B cell (primary cell): Measurements from ENCODE around the gene SPSB1. TPM values are rescaled to one million over a fixed set of nuclear protein-coding genes. Genes with fewer than 3 reads are reported as not detected.

ENCODE experiments used
- ATAC-seq: fragments of 200-7000 bp; cut with Tn5 transposase; one replicate; pipeline ENCODE4 v1.10.0; 2021; ENCODE audit warnings: low read depth, mild to moderate bottlenecking, moderate number of reproducible peaks, moderate library complexity
- CTCF ChIA-PET: fragments of 350-600 bp; sonication (Branson Sonifier 250); formaldehyde crosslinking; loops from one replicate; lab custom pipeline; 2021; ENCODE audit warnings: antibody characterized with exemption, inconsistent platforms; lab: Charles Lee
- POLR2A ChIA-PET: fragments of 350-600 bp; sonication (Branson Sonifier 250); formaldehyde crosslinking; loops from one replicate; lab custom pipeline; 2021; ENCODE audit warnings: antibody characterized with exemption; lab: Charles Lee
- DNase-seq: peaks from one replicate; pipeline ENCODE4 v3.0.0; 2013
- H2AFZ ChIP-seq: 2 replicates; pipeline ENCODE4 v1.6.1; 2012; ENCODE audit warnings: mild to moderate bottlenecking, low read depth, low read length; ENCODE audit not compliant: insufficient read depth, poor library complexity, severe bottlenecking
- H3K27ac ChIP-seq, 2 donors: 1 replicate in 1 of 2; 2 replicates in 1 of 2; pipeline ENCODE4 v1.5.1; 2012 to 2013; ENCODE audit warnings: low read length in 2 of 2, mild to moderate bottlenecking in 2 of 2, moderate library complexity in 1 of 2
- H3K27me3 ChIP-seq, 4 experiments: fragments of 200-600 bp in 1 of 4; sonication (generic) in 1 of 4; replicated peaks in 1 of 4; 1 replicate in 2 of 4; 2 replicates in 2 of 4; pipeline versions ENCODE4 v1.6.1 to v1.7.0; 2013 to 2016; ENCODE audit warnings: low read length in 3 of 4, mild to moderate bottlenecking in 2 of 4, mixed read lengths in 1 of 4, moderate library complexity in 1 of 4; ENCODE audit not compliant: insufficient read depth in 4 of 4, control insufficient read depth in 3 of 4; ENCODE audit errors: control extremely low read depth in 1 of 4
- H3K36me3 ChIP-seq, 2 experiments: replicated peaks in 1 of 2; 1 replicate in 1 of 2; 2 replicates in 1 of 2; pipeline versions ENCODE4 v1.6.1 to v1.7.1; 2013; ENCODE audit warnings: low read length in 1 of 2; ENCODE audit not compliant: insufficient read depth in 2 of 2, control insufficient read depth in 1 of 2; ENCODE audit errors: control extremely low read depth in 1 of 2, extremely low read depth in 1 of 2
- H3K4me1 ChIP-seq, 2 donors: fragments of 200-600 bp in 1 of 2; sonication (generic) in 1 of 2; 1 replicate in 1 of 2; 2 replicates in 1 of 2; pipeline versions ENCODE4 v1.5.1 to v1.6.1; 2013 to 2017; ENCODE audit warnings: low read length in 2 of 2; ENCODE audit not compliant: control insufficient read depth in 2 of 2, insufficient read depth in 2 of 2
- H3K4me2 ChIP-seq: replicated peaks from 2 replicates; pipeline ENCODE3; 2012; ENCODE audit warnings: mild to moderate bottlenecking, low read depth, low read length; ENCODE audit not compliant: poor library complexity, severe bottlenecking
- H3K4me3 ChIP-seq, 5 experiments: fragments of 200-600 bp in 1 of 5; sonication (generic) in 1 of 5; 1 replicate in 3 of 5; 2 replicates in 2 of 5; pipeline versions ENCODE4 v1.5.1 to v1.7.0; 2011 to 2016; ENCODE audit warnings: low read length in 4 of 5, mild to moderate bottlenecking in 4 of 5, low read depth in 2 of 5, control low read depth in 1 of 5, moderate library complexity in 1 of 5; ENCODE audit not compliant: insufficient read depth in 1 of 5; ENCODE audit errors: control extremely low read depth in 1 of 5, extremely low read depth in 1 of 5
- H3K79me2 ChIP-seq: fragments of 200-600 bp; sonication (generic); one replicate; pipeline ENCODE4 v1.6.0; 2016; ENCODE audit warnings: low read length; ENCODE audit not compliant: control insufficient read depth, insufficient read depth
- H3K9ac ChIP-seq: fragments of 200-600 bp; sonication (generic); 2 replicates; pipeline ENCODE4 v1.6.1; 2017; ENCODE audit warnings: mild to moderate bottlenecking, low read length, moderate library complexity
- H3K9me3 ChIP-seq, 3 donors: one replicate each; pipeline versions ENCODE4 v1.6.1 to v1.7.1; 2013; ENCODE audit warnings: low read length in 2 of 3; ENCODE audit not compliant: control insufficient read depth in 2 of 3, insufficient read depth in 1 of 3; ENCODE audit errors: control extremely low read depth in 1 of 3
- H4K20me1 ChIP-seq: 2 replicates; pipeline ENCODE4 v1.6.0; 2012; ENCODE audit warnings: mild to moderate bottlenecking, low read length; ENCODE audit not compliant: insufficient read depth, control insufficient read depth, poor library complexity, severe bottlenecking
- H3K27ac Mint-ChIP-seq: one replicate; pipeline ENCODE4 v1.8.0; 2021; ENCODE audit warnings: mixed read lengths
- H3K27me3 Mint-ChIP-seq: one replicate; pipeline ENCODE4 v1.8.0; 2021; ENCODE audit warnings: mixed read lengths
- H3K4me1 Mint-ChIP-seq: one replicate; pipeline ENCODE4 v1.8.0; 2021; ENCODE audit warnings: mixed read lengths
- H3K4me3 Mint-ChIP-seq: one replicate; pipeline ENCODE4 v1.8.0; 2021; ENCODE audit warnings: mixed read lengths
- H3K9me3 Mint-ChIP-seq: one replicate; pipeline ENCODE4 v1.8.0; 2022; ENCODE audit warnings: mixed read lengths; ENCODE audit not compliant: insufficient read depth
- CTCF ChIP-seq: fragments of 200-600 bp; IDR thresholded peaks from one replicate; pipeline ENCODE4 v1.8.0; 2022; ENCODE audit warnings: antibody characterized with exemption, mild to moderate bottlenecking
- EZH2 ChIP-seq: IDR thresholded peaks from 2 replicates; pipeline ENCODE4 v1.6.1; 2012; ENCODE audit warnings: borderline replicate concordance, low read depth, mild to moderate bottlenecking, moderate library complexity, low read length; ENCODE audit not compliant: insufficient read depth, poor library complexity, severe bottlenecking
- WGBS: methylation state at CpG from one replicate; pipeline ENCODE4 v1.1.5; 2013; ENCODE audit warnings: missing lambda C conversion rate; ENCODE audit not compliant: insufficient coverage; 5-methylcytosine and 5-hydroxymethylcytosine counted together
- intact Hi-C: fragments of 100-400 bp; cut with micrococcal nuclease; formaldehyde crosslinking; loops from one replicate; pipeline ENCODE4 v1.10.0; 2022
- polyA plus RNA-seq: library from polyadenylated mRNA; depleted of rRNA; stranded (reverse); fragments of >200 nt; gene quantifications from 2 replicates; pipeline ENCODE4 v1.2.3, GENCODE V29; 2012
- total RNA-seq, 2 donors: library from RNA; stranded (reverse); fragments of 120-200 nt in 1 of 2; gene quantifications; 1 replicate in 1 of 2; 2 replicates in 1 of 2; pipeline versions ENCODE4 v1.2.3 to v1.2.4, GENCODE V29; 2013 to 2022

The SPSB1 gene
- total and polyA plus RNA-seq, 2 donors (not counting 1 experiment from before 2014, with no cell fraction given), result 1.7 to 9.4 TPM

GRCh38 chr1:9281908-9282695 lies 10.6 kb upstream of the SPSB1 start:
- 67% methylated on average over 12 of the region's 12 CpGs for WGBS

More at GRCh38 chr1:9281908-9282695, 10.6 kb upstream of the SPSB1 start:
- H3K4me3 ChIP-seq, result no peak overlapping the region
- CTCF ChIA-PET, result interaction anchor here (1.6 to 5.5 kb wide), 3 partner anchors 7 to 210 kb away, joined by 6 to 38 read pairs (median 36); no protein-coding TSS in a partner anchor
- Mint-ChIP-seq H3K4me1 (peaks cover 17% of the 10 kb centered on the region), H3K4me3 (no peak overlapping the region), H3K27me3 (peaks cover 14% of the 10 kb centered on the region), H3K9me3 (peaks cover 10% of the 10 kb centered on the region), H3K27ac (no peak overlapping the region)
- H4K20me1 ChIP-seq, result no peaks in the 10 kb centered on the region
- ATAC-seq, result no peak
- H3K4me1 ChIP-seq, result peaks cover 0 to 18% of the 10 kb centered on the region in 2 donors
- H3K27me3 ChIP-seq, result peaks cover 0 to 14% (median 4%) of the 10 kb centered on the region in 4 experiments
- POLR2A ChIA-PET, result interaction anchor here (0.6 kb wide), 1 partner anchor 218 kb away, joined by 5 read pairs; no protein-coding TSS in a partner anchor
- H3K27ac ChIP-seq, result no peak overlapping the region
- no peak overlapping the region for H3K9ac ChIP-seq
- TF ChIP-seq CTCF (no peak), EZH2 (no peak)
- H3K79me2 ChIP-seq, result no peaks in the 10 kb centered on the region
- H3K4me2 ChIP-seq, result no peak overlapping the region
- no peaks in the 10 kb centered on the region for H3K36me3 ChIP-seq
- H3K9me3 ChIP-seq, result peaks cover 0 to 25% (median 3%) of the 10 kb centered on the region in 3 donors
- no peak overlapping the region for H2AFZ ChIP-seq
- DNase-seq, result no peak
- intact Hi-C loops, result no loop called here
